Loucy (cell line): Measurements from ENCODE around the gene UBE2C.
"Not testable (repeated sequence)": the region's sequence is repeated elsewhere in the genome, so short reads cannot be mapped to it uniquely, and the experiment has no call there.

Experiments
- H2AFZ ChIP-seq: fragments of 200-600 bp; sonication (generic); 2 replicates; pipeline ENCODE4 v1.6.0; 2016; ENCODE audit warnings: antibody characterized with exemption, mild to moderate bottlenecking, low read length, moderate library complexity
- H3F3A ChIP-seq: fragments of 200-600 bp; 2 replicates; pipeline ENCODE4 v1.6.0; 2016; ENCODE audit warnings: antibody characterized with exemption, low read depth, mild to moderate bottlenecking
- H3K27me3 ChIP-seq: fragments of 200-600 bp; sonication (generic); 2 replicates; pipeline ENCODE4 v1.6.1; 2014; ENCODE audit warnings: low read length, mild to moderate bottlenecking; ENCODE audit not compliant: insufficient read depth, poor library complexity, severe bottlenecking
- H3K36me3 ChIP-seq: fragments of 200-600 bp; sonication (generic); 2 replicates; pipeline ENCODE4 v1.6.1; 2016; ENCODE audit warnings: low read length; ENCODE audit not compliant: insufficient read depth
- H3K4me1 ChIP-seq: fragments of 200-600 bp; sonication (generic); 2 replicates; pipeline ENCODE4 v1.5.1; 2014; ENCODE audit warnings: low read length, mild to moderate bottlenecking; ENCODE audit not compliant: insufficient read depth, poor library complexity, severe bottlenecking
- H3K4me2 ChIP-seq: fragments of 200-600 bp; sonication (generic); 2 replicates; pipeline ENCODE4 v1.6.0; 2014; ENCODE audit warnings: antibody characterized with exemption, low read length, low read depth, mild to moderate bottlenecking; ENCODE audit not compliant: poor library complexity, severe bottlenecking
- H3K4me3 ChIP-seq: fragments of 200-600 bp; sonication (generic); 2 replicates; pipeline ENCODE4 v1.5.1; 2014; ENCODE audit warnings: low read length, mild to moderate bottlenecking, mixed read lengths; ENCODE audit not compliant: poor library complexity, severe bottlenecking
- H3K79me2 ChIP-seq: fragments of 200-600 bp; sonication (generic); 2 replicates; pipeline ENCODE4 v1.6.1; 2014; ENCODE audit warnings: low read length; ENCODE audit not compliant: insufficient read depth
- H3K9ac ChIP-seq: fragments of 200-600 bp; sonication (generic); 2 replicates; pipeline ENCODE4 v1.6.0; 2014; ENCODE audit warnings: mild to moderate bottlenecking, low read depth, low read length, moderate library complexity; ENCODE audit not compliant: poor library complexity, severe bottlenecking
- H3K9me2 ChIP-seq: fragments of 200-600 bp; sonication (generic); replicated peaks from 2 replicates; pipeline ENCODE4 v1.6.1; 2016; ENCODE audit warnings: low read depth, low read length, mixed read lengths
- H3K9me3 ChIP-seq: fragments of 200-600 bp; sonication (generic); 2 replicates; pipeline ENCODE4 v1.6.1; 2014; ENCODE audit warnings: mild to moderate bottlenecking, antibody characterized with exemption, low read length, low read depth; ENCODE audit not compliant: insufficient read depth
- H4K20me1 ChIP-seq: fragments of 200-600 bp; sonication (generic); 2 replicates; pipeline ENCODE4 v1.6.0; 2014; ENCODE audit warnings: antibody characterized with exemption, low read length, mild to moderate bottlenecking; ENCODE audit not compliant: insufficient read depth, poor library complexity, severe bottlenecking
- EZH2phosphoT487 ChIP-seq: fragments of 200-600 bp; IDR thresholded peaks from 2 replicates; pipeline ENCODE4 v1.6.1; 2018; ENCODE audit warnings: antibody characterized with exemption, mild to moderate bottlenecking, moderate library complexity, borderline replicate concordance
- TF ChIP-seq, protein P1 (sequence below): fragments of 200-600 bp; sonication (generic); conservative IDR thresholded peaks from 2 replicates; pipeline ENCODE4 v1.5.1; 2014; ENCODE audit warnings: mild to moderate bottlenecking, antibody characterized with exemption, low read length

UBE2C gene

DNA sequence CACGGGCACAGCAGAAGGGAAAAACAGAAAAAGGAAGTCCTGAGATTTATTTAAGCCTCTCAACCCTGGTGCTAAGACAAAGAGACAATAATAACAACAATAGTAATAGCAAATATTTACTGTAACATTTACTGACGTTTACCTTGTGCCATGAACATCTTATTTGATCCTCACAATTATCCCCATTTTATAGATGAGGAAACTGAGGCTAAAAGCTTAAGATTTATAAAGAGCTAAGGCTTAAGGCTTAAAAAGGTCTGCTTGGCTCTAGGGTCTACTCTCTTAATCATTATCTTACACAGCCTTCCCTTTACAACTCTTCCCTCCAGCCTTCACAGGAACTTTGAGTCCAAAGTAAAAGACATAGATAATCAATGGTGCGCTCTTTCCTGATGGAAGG lies 24.1 kb upstream of the UBE2C start:
- Histone ChIP-seq H3K4me3 (no peak overlapping the region), H3K9me3 (no peaks in the 10 kb centered on the region), H3K79me2 (peaks cover 13% of the 10 kb centered on the region), H4K20me1 (no peaks in the 10 kb centered on the region), H3K4me2 (no peak overlapping the region), H3F3A (no peaks in the 10 kb centered on the region), H2AFZ (no peak overlapping the region), H3K9ac (no peak overlapping the region), H3K9me2 (no peaks in the 10 kb centered on the region), H3K27me3 (no peaks in the 10 kb centered on the region), H3K36me3 (no peaks in the 10 kb centered on the region), H3K4me1 (peaks cover 7% of the 10 kb centered on the region)
- TF ChIP-seq EZH2phosphoT487: no peak
- TF ChIP-seq, protein P1, sequence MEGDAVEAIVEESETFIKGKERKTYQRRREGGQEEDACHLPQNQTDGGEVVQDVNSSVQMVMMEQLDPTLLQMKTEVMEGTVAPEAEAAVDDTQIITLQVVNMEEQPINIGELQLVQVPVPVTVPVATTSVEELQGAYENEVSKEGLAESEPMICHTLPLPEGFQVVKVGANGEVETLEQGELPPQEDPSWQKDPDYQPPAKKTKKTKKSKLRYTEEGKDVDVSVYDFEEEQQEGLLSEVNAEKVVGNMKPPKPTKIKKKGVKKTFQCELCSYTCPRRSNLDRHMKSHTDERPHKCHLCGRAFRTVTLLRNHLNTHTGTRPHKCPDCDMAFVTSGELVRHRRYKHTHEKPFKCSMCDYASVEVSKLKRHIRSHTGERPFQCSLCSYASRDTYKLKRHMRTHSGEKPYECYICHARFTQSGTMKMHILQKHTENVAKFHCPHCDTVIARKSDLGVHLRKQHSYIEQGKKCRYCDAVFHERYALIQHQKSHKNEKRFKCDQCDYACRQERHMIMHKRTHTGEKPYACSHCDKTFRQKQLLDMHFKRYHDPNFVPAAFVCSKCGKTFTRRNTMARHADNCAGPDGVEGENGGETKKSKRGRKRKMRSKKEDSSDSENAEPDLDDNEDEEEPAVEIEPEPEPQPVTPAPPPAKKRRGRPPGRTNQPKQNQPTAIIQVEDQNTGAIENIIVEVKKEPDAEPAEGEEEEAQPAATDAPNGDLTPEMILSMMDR: no peak

DNA sequence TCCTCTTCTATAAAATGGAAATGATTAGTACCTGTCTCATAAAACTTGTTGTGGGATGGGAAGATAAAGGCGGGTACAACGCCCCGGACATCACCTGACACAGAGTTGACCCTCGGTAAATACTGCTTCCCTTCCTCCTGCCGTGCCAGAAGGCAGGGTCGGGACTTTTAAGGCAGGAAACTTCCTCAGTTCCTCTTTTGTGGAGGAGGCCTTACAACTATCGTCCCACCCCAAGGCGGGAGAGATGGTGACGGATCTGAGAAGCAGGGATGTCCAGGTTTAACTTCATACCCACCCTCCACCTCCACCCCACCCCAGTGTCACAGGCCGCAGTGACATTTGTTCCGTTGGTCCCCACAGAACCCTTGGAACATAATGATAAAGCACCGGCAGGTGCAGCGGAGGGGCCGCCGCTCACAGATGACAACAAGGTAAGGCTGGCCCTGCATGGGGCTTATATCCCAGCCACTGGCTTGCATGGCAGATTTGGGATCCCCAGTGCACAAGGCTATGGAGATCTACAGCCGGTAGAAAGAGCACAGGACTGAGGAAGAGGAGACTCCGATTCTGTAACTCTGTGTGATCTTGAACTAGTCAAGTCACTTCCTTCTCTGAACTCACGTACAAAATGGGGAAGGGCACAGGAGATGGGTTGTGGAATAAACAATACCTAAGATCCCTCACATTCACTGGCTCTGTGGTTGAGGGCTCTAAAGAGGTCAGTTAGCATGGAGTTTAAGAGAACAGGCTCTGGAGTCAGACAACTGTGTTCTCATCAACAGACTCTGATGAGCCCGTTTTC lies 19.9 kb upstream of the UBE2C start:
- TF ChIP-seq EZH2phosphoT487: no peak
- TF ChIP-seq, protein P1: no peak
- Histone ChIP-seq H3K9ac (peak overlapping the region; percentile 87), H2AFZ (peak overlapping the region; percentile 83), H3K4me2 (peak overlapping the region; percentile 76), H3K79me2 (peaks cover 17% of the 10 kb centered on the region), H3F3A (no peaks in the 10 kb centered on the region), H3K4me1 (peaks cover 7% of the 10 kb centered on the region), H3K4me3 (peak overlapping the region; percentile 92), H3K9me2 (no peaks in the 10 kb centered on the region), H3K27me3 (no peaks in the 10 kb centered on the region), H3K9me3 (no peaks in the 10 kb centered on the region), H4K20me1 (no peaks in the 10 kb centered on the region), H3K36me3 (peaks cover 5% of the 10 kb centered on the region; the same call in 1 of the 2 replicates)

DNA sequence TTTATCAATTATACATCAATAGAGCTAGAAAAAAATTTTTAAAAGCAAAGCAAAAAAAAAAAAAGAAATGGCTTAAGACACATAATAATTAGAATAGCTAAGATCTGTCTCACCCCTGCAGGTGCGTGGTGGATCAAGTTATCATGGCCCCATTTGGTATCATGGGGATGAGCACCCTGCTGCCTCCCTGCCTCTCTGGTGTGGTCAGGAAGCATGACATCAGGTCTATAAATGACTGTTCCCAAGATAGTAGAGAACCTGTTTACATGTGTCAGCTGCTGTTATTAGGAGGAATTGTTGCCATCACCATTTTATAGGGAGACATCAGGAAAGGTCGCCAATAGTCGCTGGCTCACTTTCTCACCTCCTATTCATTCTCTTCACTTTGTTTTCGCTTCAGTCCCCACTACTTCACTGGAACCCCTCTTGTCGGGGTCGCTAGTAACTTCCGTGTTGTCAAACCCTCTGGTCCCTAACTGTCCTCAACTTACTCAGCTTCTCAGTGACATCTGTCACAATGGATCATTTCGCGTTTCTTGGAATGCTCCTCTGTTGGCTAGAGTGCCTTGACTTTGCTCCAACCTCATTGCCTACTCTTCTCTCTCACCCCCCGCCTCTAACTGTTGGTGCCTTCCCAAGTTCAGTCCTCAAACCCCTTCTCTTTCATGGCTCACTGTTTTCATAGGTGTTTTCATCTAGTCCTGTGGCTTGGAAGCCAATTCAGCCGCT lies 15.9 kb upstream of the UBE2C start:
- Histone ChIP-seq H3K9me3 (no peaks in the 10 kb centered on the region), H3K9me2 (no peaks in the 10 kb centered on the region), H3K79me2 (peaks cover 17% of the 10 kb centered on the region), H4K20me1 (peaks cover 2% of the 10 kb centered on the region), H3K36me3 (peaks cover 12% of the 10 kb centered on the region; the same call in 1 of the 2 replicates), H3K27me3 (no peaks in the 10 kb centered on the region), H3K4me1 (peaks cover 10% of the 10 kb centered on the region), H3K4me2 (no peak overlapping the region), H3F3A (no peaks in the 10 kb centered on the region), H2AFZ (no peak overlapping the region), H3K4me3 (no peak overlapping the region), H3K9ac (no peak overlapping the region)
- TF ChIP-seq, protein P1: no peak
- no peak for TF ChIP-seq EZH2phosphoT487

DNA sequence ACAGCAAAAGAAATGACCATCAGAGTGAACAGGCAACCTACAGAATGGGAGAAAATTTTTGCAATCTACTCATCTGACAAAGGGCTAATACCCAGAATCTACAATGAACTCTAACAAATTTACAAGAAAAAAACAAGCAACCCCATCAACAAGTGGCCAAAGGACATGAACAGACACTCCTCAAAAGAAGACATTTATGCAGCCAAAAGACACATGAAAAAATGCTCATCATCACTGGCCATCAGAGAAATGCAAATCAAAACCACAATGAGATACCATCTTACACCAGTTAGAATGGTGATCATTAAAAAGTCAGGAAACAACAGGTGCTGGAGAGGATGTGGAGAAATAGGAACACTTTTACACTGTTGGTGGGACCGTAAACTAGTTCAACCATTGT lies 14.9 kb upstream of the UBE2C start:
- Histone ChIP-seq H3K36me3 (peaks cover 22% of the 10 kb centered on the region; the same call in 1 of the 2 replicates), H3K79me2 (peaks cover 10% of the 10 kb centered on the region)
- H3K27me3 ChIP-seq, H3F3A ChIP-seq, H3K4me1 ChIP-seq, H3K4me3 ChIP-seq, H2AFZ ChIP-seq, H4K20me1 ChIP-seq, H3K9me2 ChIP-seq, H3K9me3 ChIP-seq, H3K9ac ChIP-seq, H3K4me2 ChIP-seq: not testable (repeated sequence)

DNA sequence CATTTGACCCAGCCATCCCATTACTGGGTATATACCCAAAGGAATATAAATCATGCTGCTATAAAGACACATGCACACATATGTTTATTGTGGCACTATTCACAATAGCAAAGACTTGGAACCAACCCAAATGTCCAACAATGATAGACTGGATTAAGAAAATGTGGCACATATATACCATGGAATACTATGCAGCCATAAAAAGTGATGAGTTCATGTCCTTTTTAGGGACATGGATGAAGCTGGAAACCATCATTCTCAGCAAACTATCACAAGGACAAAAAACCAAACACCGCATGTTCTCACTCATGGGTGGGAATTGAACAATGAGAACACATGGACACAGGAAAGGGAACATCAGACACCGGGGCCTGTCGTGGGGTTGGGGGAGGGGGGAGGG lies 14.5 kb upstream of the UBE2C start:
- H3K79me2 ChIP-seq, H3K27me3 ChIP-seq, H3K9me3 ChIP-seq, H4K20me1 ChIP-seq, H2AFZ ChIP-seq, H3F3A ChIP-seq, H3K9me2 ChIP-seq, H3K4me1 ChIP-seq, H3K4me3 ChIP-seq, H3K9ac ChIP-seq, H3K4me2 ChIP-seq: not testable (repeated sequence)
- H3K36me3 ChIP-seq: peaks cover 26% of the 10 kb centered on the region; the same call in 1 of the 2 replicates
